AG20443 (cell line): Measurements from ENCODE around the gene GTPBP6.
"Not testable (repeated sequence)": the region's sequence is repeated elsewhere in the genome, so short reads cannot be mapped to it uniquely, and the experiment has no call there.

Experiments used
- DNase-seq: peaks from one replicate; pipeline ENCODE4 v3.0.0; 2012; ENCODE audit warnings: low spot score, mixed read lengths

The GTPBP6 gene

GRCh38 chrX:352181-352580 lies 33.6 kb upstream of the GTPBP6 start:
- DNase-seq: no peak

DNA sequence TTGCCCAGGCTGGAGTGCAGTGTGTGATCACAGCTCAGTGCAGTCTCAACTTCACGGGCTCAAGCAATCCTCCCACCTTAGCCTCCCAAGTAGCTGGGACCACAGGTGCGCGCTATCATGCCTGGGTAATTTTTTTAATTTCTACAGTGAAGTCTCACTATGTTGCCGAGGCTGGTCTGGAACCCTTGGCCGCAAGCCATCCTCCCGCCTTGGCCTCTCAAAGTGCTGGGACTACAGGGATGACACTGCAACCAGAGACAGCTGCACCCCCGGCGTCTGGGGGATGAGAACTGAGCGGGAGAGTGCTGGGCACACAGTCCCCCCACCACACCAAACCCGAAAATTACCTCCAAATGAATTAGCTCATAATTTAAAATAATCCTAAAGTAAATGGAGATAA lies 33.1 kb upstream of the GTPBP6 start:
- DNase-seq: no peak

DNA sequence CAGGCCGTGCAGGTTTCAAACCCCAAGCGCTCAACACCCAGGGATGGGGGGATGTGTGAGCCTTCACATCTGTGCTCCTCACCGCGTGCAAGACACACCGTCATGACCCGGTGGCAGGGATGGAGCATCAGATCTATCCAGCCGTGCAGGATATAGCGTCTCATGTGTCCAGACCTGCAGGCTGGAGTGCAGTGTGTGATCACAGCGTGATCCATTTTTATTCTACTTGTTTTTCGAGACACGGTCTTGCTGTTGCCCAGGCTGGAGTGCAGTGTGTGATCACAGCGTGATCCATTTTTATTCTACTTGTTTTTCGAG lies 32.7 kb upstream of the GTPBP6 start:
- not testable (repeated sequence) for DNase-seq

- no peak for DNase-seq
Observed at GRCh38 chrX:350534-351323, 32.1 kb upstream of the GTPBP6 start.

DNA sequence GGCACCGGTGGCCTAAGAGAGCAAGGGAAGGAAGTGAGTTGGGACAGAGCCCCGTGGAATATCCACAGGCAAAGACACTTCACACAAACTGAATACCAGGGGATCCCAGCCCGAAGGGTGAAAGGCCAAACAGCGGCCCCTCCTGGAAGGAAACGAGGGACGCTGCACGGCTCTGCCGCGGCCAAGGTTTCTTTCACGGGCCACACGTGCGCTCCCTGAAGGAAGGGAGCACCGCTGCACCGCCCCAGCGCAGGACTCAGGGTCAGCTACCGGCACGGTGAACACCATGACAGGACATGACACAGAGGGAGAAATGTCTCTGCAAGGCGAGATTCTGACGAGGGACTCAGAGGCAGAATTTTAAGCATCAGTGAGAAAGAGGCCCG lies 31.5 kb upstream of the GTPBP6 start:
- no peak for DNase-seq

DNA sequence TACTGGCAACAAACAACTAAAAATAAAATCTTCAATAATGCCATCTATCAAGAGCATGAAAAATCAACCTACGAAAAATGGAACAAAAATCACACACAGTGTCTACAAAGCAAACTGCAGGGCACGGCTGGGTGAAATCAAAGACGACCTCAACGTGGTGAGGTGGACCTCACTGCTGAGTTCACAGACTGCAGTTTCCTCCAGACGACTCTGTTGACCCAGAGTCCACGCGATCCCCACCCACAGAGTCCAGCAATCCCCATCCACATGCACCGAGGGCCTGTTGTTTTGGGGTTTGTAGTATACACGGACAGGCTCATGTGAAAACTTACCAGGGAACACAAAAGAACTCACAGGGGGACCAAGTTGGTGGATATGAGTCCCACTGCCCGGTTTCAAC lies 31.1 kb upstream of the GTPBP6 start:
- DNase-seq: no peak

DNA sequence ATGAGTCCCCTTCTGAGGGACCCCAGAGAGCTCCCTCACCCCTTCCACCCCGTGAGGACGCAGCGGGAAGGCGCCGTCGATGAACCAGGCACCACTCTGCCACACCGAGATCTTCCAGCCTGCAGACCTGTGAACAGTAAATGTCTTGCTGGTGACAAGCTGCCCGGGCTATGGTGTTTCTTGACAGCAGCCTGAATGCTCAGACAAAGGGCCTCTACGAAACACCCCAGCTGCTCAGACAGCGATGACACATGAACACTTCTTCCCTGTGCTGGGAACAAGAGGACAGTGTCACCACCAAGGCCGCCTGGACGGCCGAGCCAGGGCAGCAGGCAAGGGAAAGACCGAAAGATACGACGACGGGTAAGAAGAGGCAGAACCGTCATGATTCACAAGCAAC lies 30.6 kb upstream of the GTPBP6 start:
- no peak for DNase-seq

DNA sequence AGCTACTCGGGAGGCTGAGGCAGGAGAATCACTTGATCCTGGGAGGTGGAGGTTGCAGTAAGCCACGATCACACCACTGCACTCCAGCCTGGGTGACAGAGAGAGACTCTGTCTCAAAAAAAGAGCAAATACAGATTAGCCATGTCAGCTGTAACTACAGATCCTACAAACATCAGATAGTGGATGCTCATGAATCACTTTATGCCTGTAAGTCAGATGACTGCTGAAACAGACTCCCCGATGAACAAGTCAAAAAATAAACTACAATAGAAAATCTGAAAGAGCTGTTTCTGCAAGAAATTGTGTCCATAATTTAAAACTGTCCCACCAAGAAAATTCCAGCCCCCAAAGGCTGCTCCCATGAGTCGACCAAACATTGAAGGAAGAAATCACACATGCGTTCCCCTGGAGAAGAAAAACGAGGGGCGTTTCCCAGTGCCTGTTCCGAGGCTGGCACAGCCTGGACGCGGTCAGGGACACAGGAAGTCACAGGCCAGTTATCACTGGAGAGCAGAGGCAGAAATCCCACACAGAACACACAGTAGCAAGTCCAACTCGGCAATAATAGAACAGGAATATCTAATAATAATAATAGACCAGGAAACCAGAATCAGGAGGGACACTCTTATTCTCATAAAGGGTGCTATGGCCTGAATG lies 30.0 kb upstream of the GTPBP6 start:
- no peak for DNase-seq

DNA sequence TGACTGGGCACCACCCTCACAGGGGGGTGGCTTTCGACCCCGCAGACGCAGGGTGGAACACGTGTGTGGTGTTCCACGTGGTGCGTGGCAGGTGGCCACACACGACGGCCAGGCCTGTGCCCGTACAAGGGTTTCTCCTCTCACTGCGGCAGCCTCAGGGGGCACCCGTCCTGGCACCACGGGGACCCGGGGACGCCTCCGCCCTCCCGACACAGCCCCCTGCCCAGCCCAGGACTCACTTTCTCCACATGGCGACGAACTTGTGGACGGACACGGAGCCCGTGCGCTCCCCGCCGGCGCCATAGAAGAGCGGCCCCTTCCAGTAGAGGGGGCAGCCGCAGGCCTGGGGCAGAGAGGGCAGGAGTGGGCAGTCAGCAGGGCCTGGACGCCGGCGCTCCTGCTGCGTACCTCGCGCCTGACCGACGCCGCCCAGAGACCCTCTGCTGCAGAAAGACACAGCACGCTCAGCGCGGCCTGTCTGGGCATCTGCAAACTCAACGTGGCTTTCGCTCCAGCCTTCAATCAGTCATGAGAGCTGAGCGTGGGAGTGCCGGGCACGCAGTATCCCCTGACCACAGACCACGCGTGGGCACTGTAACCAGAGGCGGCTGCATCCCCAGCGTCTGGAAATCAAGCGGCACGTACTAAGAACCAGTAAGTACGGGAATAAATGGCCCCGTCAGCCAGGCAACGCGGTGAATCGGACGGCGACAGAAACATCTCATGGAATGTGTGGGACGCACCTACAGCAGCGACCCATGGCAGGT lies 28.9 kb upstream of the GTPBP6 start:
- DNase-seq: no peak

- no peak for DNase-seq
Observed at GRCh38 chrX:346034-346813, 27.6 kb upstream of the GTPBP6 start.

GRCh38 chrX:345020-345925 lies 26.7 kb upstream of the GTPBP6 start:
- DNase-seq: no peak

GRCh38 chrX:344371-344901 lies 25.8 kb upstream of the GTPBP6 start:
- no peak for DNase-seq

- no peak for DNase-seq
Observed at GRCh38 chrX:341541-342101, 23.0 kb upstream of the GTPBP6 start.

GRCh38 chrX:340641-341423 lies 22.2 kb upstream of the GTPBP6 start:
- DNase-seq: no peak

DNA sequence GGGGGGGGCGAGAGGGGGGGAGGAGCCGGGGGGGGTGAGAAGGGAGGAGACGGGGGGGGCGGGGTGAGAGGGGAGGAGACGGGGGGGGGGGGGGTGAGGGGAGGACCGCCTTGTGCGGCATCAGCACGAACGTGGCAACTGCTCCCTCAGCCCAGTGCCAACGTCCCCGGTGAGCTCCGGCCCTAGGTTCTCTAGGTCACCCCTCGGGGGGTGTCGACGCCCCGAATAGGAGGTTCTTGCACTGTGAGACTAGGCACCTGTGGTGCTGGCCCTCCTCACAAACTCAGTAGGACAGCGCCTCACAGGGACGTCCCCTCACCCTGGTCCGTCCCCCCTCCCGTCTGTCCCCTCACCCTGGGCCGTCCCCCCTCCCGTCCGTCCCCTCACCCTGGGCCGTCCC lies 21.5 kb upstream of the GTPBP6 start:
- DNase-seq: no peak

DNA sequence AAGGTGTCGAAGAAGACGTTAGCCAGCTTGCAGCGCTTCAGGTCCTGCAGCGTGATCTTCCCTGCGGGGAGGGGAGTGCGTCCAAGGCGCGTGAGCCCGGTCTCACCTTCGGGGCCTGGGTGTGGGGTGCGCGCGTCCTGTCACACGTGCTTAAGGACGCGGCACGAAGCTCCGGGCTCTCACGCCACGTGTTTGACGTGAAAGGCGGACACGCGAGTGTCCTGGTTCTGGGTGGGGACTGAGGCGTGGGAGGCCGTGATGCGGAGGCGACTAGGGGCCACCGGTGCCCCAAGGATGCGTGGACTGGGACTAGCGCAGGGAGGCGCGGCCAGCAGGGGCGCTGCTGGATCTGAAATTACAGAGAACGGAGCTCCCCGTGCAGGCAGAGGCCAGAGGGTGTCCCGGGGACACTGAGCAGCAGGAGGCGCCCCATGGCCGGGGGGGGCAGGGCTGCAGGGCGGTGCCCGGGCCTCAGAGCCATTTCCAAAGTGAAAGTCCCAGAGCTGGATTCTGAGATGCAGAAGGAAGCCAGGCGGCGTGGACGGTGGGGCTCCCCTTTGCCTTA lies 20.3 kb upstream of the GTPBP6 start:
- DNase-seq: no peak

DNA sequence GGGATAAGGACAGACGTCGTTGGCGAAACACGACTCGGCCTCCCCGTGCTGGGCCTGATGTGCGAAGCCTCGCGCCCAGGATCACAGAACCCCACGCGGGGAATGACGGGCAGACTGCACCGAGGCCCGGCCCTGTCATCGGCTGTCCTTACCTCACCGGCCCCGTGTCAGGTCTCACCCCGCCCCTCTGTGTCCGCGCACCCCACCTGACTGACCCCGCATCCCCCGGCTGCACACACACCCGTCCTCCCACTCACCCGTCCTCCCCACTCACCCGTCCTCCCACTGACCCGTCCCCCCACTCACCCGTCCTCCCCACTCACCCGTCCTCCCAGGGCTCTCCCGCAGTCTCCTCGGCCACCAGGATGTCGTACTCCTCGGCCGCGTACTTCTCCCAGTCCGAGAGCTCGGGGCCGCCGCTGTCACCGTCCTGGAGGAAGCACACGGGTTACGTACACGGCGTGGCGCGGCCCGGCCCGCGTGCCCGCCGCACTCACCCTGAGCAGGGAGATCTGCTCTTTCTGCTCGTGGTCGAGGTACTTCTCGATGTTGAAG lies 19.8 kb upstream of the GTPBP6 start:
- DNase-seq: no peak

DNA sequence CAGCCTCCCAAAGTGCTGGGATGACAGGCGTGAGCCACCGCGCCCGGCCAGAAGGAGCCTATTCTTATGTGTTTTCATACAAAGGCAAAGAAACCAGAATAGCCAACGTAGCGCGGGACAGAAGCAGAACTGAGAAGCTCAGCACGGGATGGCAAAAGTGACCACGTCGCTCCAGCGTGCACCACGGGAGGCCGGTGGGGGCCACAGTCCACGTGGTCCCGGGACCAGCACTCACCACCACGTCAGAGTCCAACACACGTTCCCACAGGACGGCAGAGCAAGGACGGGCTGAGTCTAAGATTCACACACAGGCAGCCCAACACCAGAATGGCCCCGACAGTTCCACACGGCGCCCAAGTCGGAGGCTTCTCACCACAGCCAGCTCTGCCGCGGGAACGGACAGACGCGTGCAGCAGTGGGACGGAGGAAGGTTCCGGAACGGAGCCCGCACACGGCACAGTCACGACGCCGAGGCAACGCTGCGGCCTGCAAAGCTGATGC lies 18.8 kb upstream of the GTPBP6 start:
- no peak for DNase-seq

DNA sequence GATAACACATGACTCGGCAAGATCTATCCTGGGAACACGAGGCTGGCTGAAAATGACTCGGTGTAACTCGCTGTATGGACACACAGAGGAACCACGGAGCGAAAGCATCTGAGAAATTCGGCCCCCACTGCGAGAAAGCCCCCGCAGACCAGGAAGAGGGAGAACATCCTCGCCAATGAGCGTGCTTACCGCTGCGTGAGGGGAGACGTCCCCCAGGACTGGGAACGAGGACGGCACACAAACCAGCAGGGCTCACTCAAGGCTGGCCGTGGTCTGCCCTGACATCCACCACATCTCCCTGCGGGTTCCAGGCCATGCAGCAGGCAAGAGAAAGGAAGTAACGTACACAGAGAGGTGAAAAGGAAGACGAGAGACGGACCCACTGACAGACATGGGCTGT lies 17.6 kb upstream of the GTPBP6 start:
- no peak for DNase-seq
